CD4-positive, alpha-beta T cell treated with Interleukin-10 for 1 hour (primary cell): ENCODE data around the gene TBC1D7.

Experiments
- DNase-seq: peaks from one replicate; pipeline ENCODE4 v3.0.0-alpha.2; 2020

TBC1D7 gene

GRCh38 chr6:13263669-13264068 is 64.7 kb downstream of the TBC1D7 start:
- DNase-seq, result no peak

- no peak for DNase-seq
These were observed 65.8 kb downstream of the TBC1D7 start for GRCh38 chr6:13262302-13263230.

GRCh38 chr6:13261464-13261994 is 66.8 kb downstream of the TBC1D7 start:
- no peak for DNase-seq

- no peak for DNase-seq
These were observed 67.5 kb downstream of the TBC1D7 start for GRCh38 chr6:13260831-13261230.

- DNase-seq, result no peak
These were observed 68.2 kb downstream of the TBC1D7 start for GRCh38 chr6:13260101-13260598.

GRCh38 chr6:13259393-13259792 is 68.9 kb downstream of the TBC1D7 start:
- no peak for DNase-seq

GRCh38 chr6:13256266-13257001 is 71.9 kb downstream of the TBC1D7 start:
- no peak for DNase-seq
